ENCODE measurements around the gene HADHA. TPM values are rescaled to one million over a fixed set of nuclear protein-coding genes. Genes with fewer than 3 reads are reported as not detected.

HADHA gene
- total RNA-seq = 89.0 and 105 TPM in 2 replicates

DNA sequence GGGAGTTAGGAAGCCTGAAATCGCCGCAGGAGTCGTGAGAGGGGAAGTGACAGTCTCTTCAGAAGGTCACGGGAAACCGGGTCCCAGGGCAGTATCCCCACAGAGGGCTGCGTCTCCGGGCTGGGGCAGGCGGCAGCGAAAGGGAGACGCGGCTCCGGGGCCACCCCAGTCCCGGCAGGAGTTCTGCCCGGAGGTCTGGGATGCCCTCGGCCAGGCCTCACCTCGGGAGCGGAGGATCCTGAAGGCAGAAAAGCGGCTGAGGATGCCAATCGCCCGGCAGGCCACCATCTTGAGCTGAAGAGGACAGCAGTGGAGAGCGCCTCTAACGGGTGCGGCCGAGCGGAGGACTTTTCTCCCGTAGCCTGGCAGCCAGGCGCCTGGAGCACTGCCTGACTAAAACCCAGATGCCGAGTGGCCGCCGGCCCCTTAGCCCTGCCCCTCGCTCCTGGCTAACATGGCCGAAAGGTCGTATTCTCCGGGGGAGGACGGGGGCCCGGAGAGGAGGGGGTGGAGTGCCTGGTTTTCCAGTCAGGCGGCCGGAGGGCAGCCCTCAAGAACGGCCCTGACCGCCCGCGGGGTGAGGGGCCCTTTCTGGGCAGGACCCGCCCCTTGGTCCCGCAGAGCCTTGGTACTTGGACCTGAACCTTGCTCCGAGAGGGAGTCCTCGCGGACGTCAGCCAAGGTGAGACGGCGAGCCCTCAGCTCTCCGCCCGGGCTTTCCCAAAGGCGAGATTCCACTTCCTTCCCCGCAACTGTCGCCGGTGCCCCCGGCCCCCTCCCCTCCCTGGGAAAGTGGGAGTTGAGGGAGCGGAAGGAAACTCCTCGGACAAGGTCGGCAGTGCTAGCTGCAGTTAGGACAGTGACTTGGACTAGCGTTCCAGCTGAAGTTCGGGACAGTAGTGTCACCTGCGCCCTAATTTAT lies at the start of gene HADHA, which contains the start of gene HADHB:
Gene HADHA (minus strand): TSS at position 324 of the 922 bp plus-strand sequence. CDS start 36 bp downstream, at position 288.
Gene HADHB (plus strand): TSS at position 631 of the 922 bp plus-strand sequence. CDS start 9,316 bp downstream, outside the sequence.
- TF ChIP-seq, protein P1, sequence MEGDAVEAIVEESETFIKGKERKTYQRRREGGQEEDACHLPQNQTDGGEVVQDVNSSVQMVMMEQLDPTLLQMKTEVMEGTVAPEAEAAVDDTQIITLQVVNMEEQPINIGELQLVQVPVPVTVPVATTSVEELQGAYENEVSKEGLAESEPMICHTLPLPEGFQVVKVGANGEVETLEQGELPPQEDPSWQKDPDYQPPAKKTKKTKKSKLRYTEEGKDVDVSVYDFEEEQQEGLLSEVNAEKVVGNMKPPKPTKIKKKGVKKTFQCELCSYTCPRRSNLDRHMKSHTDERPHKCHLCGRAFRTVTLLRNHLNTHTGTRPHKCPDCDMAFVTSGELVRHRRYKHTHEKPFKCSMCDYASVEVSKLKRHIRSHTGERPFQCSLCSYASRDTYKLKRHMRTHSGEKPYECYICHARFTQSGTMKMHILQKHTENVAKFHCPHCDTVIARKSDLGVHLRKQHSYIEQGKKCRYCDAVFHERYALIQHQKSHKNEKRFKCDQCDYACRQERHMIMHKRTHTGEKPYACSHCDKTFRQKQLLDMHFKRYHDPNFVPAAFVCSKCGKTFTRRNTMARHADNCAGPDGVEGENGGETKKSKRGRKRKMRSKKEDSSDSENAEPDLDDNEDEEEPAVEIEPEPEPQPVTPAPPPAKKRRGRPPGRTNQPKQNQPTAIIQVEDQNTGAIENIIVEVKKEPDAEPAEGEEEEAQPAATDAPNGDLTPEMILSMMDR (conservative IDR thresholded peaks at IDR 0.05; ENCODE audit: low read depth, low read length) = no peak
- peak within 1 kb of the TSS; percentile 93 for H3K4me3 ChIP-seq (ENCODE audit: low read depth, low read length)
- peak; percentile 39 for DNase-seq (ENCODE audit: low read depth)

DNA sequence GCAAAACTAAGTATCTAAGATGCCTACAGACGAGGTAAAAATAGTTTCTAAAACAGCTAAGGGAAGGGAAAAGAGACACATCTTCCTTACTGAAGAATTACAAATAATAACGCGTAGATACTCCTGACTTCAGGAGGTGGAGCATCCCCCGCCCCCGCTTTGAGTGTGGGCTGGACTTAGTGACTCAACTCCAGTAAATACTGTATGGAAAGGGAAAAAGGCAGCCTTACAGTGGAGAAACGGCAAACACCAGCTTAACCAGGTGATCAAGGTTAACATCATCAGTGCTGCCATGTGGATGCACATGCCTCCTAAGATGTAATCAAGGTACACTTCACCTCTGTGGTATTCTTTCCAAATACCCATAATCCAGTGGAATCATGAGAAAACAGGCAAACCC lies 48.2 kb upstream of the HADHA start:
- no peak for DNase-seq (ENCODE audit: low read depth)
- H3K4me3 ChIP-seq (ENCODE audit: low read depth, low read length) = no peak overlapping the region
- TF ChIP-seq, protein P1 (conservative IDR thresholded peaks at IDR 0.05; ENCODE audit: low read depth, low read length) = no peak

DNA sequence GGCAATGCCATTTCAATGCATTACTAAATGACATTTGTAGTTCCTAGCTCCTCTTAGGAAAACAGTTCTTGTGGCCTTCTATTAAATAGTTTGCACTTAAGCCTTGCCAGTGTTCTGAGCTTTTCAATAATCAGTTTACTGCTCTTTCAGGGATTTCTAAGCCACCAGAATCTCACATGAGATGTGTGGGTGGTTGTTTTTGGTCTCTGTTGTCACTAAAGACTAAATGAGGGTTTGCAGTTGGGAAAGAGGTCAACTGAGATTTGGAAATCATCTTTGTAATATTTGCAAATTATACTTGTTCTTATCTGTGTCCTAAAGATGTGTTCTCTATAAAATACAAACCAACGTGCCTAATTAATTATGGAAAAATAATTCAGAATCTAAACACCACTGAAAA lies 45.6 kb upstream of the HADHA start:
- TF ChIP-seq, protein P1 (conservative IDR thresholded peaks at IDR 0.05; ENCODE audit: low read depth, low read length) = no peak
- DNase-seq (ENCODE audit: low read depth) = no peak
- no peak overlapping the region for H3K4me3 ChIP-seq (ENCODE audit: low read depth, low read length)

DNA sequence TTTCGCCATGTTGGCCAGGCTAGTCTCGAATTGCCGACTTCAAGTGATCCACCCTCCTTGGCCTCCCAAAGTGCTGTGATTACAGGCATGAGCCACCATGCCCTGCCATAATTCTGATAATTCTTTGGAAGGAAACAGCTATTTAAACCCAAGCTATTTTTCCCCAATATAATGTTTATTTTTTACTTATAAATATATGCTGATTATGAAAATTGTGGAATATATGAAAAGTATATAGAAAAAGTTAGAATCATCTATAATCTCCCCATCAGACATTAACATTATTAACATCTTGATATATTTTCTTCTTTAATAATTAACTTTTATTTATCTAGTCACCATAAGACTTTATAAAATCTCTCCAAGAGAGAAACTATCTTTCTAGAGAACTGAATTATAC lies 41.5 kb upstream of the HADHA start:
- DNase-seq (ENCODE audit: low read depth) = no peak
- no peak overlapping the region for H3K4me3 ChIP-seq (ENCODE audit: low read depth, low read length)
- TF ChIP-seq, protein P1 (conservative IDR thresholded peaks at IDR 0.05; ENCODE audit: low read depth, low read length) = no peak

DNA sequence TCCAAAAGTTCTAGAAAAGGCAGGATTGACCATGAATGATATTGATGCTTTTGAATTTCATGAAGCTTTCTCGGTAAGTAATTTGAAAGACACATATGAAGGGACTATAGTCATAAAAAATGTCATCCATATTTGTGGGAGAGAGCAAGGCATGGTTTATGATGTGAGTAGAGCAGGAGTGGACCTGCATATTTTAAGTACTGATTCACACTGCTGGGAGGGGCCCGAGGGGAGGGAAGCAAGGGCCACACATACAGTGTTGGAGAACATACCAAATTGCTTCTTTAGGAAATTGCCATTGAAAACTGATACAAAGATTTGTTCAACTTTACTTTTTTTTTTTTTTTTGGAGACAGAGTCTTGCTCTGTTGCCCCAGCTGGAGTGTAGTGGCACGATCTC lies 39.7 kb upstream of the HADHA start:
- no peak for DNase-seq (ENCODE audit: low read depth)
- TF ChIP-seq, protein P1 (conservative IDR thresholded peaks at IDR 0.05; ENCODE audit: low read depth, low read length) = no peak
- no peak overlapping the region for H3K4me3 ChIP-seq (ENCODE audit: low read depth, low read length)

DNA sequence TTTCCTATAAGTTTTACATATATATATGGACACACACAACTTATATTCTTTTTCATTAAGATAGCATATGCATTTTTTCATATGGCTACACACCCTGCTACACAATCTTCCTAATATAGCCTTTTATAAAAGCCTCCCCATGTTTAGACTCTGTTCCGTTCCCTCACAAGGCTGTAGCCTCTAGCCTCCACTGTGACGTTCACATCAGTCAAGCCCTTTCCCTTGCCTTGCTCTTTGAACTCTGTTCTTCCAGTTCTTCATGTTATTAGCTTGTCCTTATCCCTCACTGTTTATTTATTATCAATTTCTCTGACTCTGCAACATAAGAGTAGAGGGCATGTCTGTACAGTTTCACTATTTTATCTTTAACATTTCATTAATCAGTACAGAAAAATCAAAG lies 39.2 kb upstream of the HADHA start:
- no peak overlapping the region for H3K4me3 ChIP-seq (ENCODE audit: low read depth, low read length)
- no peak for DNase-seq (ENCODE audit: low read depth)
- TF ChIP-seq, protein P1 (conservative IDR thresholded peaks at IDR 0.05; ENCODE audit: low read depth, low read length) = no peak
